ENCODE results near the gene BNIPL. TPM values are rescaled to one million over a fixed set of nuclear protein-coding genes. Genes with fewer than 3 reads are reported as not detected.

Gene BNIPL
- total and polyA plus RNA-seq, 2 of the 8 experiments (the other 6 are each of a cell fraction or from before 2014, with no cell fraction given) = 2.4 to 3.3 TPM

DNA sequence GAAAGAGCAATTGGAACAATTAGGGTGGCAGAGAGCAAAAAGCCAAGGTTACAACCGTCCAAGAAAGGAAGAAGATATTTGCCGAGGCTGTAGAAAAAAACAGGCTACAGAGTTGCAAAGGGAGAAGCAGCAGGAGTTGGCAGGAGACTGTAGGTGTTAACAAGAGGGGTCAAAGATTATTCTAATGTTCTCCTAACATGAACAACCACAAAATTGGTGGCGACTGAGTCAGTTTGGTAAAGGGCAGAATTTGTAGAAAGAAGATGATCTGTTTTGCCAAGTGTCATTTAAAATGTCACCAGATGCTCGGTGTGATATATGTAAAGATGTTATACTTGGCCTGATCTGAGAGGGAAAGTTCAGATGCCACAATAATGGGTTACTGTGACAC is 28.5 kb upstream of the BNIPL start:
- H2BK20ac ChIP-seq (ENCODE audit: low read length) = 0 out of 2 replicates have a peak overlapping the region, but pooled peaks have one; percentile 3
- H3K27ac ChIP-seq (ENCODE audit: low read depth, low read length) = peak overlapping the region; percentile 53
- H3K23ac ChIP-seq (ENCODE audit: insufficient read length) = no peak overlapping the region
- peaks cover 0 to 5% of the 10 kb centered on the region in 2 experiments; a peak in 2 of 4 replicates for H3K79me2 ChIP-seq (ENCODE audit: control insufficient read depth in 1 of 2, insufficient read depth in 2 of 2, low read length in 2 of 2)
- H2BK15ac ChIP-seq (ENCODE audit: low read length) = no peak overlapping the region
- H2BK12ac ChIP-seq (ENCODE audit: low read depth, low read length) = peak overlapping the region; percentile 33; the same call in 1 of the 2 replicates
- peak overlapping the region; percentile 11 to 94 (median 20); a peak in 6 of 8 replicates for H3K4me3 ChIP-seq (ENCODE audit: extremely low read depth in 1 of 4, insufficient read depth in 2 of 4, low read depth in 3 of 4, low read length in 4 of 4)
- no peak overlapping the region for H4K5ac ChIP-seq (ENCODE audit: insufficient read length, low read depth, low read length)
- FAIRE-seq = no peak
- no peak overlapping the region for H2BK5ac ChIP-seq (ENCODE audit: low read depth, low read length)
- no peak overlapping the region for H3K4ac ChIP-seq (replicated peaks; ENCODE audit: insufficient read length, low read depth, low read length)
- TF ChIP-seq CREB1 (IDR thresholded peaks at IDR 0.05) (no peak), TEAD4 (IDR thresholded peaks at IDR 0.05; ENCODE audit: low read depth, low read length) (no peak), NANOG (IDR thresholded peaks at IDR 0.05; ENCODE audit: insufficient read depth, low read depth, low read length, poor library complexity, severe bottlenecking) (no peak), RBBP5 (IDR thresholded peaks at IDR 0.05; ENCODE audit: borderline replicate concordance, low read depth, low read length) (0 out of 2 replicates have a peak, but pooled peaks have one; percentile 22), BCL11A (IDR thresholded peaks at IDR 0.05; ENCODE audit: low read depth in 2 of 2, low read length in 2 of 2) (no peak), RNF2 (IDR thresholded peaks at IDR 0.05; ENCODE audit: borderline replicate concordance, low read depth, low read length, missing control alignments, poor library complexity, severe bottlenecking) (no peak)
- peak overlapping the region; percentile 66 to 87 for H3K4me2 ChIP-seq (ENCODE audit: insufficient read depth in 1 of 2, low read depth in 2 of 2, low read length in 2 of 2)
- H4K8ac ChIP-seq (ENCODE audit: extremely low read depth, insufficient read depth, low read length) = no peak overlapping the region
- no peaks in the 10 kb centered on the region for H3K79me1 ChIP-seq (ENCODE audit: low read depth, low read length)
- POLR2A ChIA-PET (ENCODE audit: partially characterized antibody) = interaction anchor here (3.1 kb wide), 1 partner anchor 12 kb away, joined by 18 read pairs; no protein-coding TSS in a partner anchor
- H3K27me3 ChIP-seq (replicated peaks in 1 of 4; ENCODE audit: control insufficient read depth in 3 of 4, extremely low read depth in 1 of 4, insufficient read depth in 3 of 4, low read length in 3 of 4) = no peaks in the 10 kb centered on the region
- H2AFZ ChIP-seq (ENCODE audit: low read length) = peak overlapping the region; percentile 24; the same call in 1 of the 2 replicates
- H2BK120ac ChIP-seq (replicated peaks; ENCODE audit: low read depth, low read length) = no peak overlapping the region
- CTCF ChIA-PET (ENCODE audit: partially characterized antibody) = interaction anchor here (2.0 to 7.8 kb wide), 3 partner anchors 12 to 148 kb away, joined by 6 to 142 read pairs (median 85); partner anchors contain the start of genes ANXA9 and TNFAIP8L2
- H4K20me1 ChIP-seq (replicated peaks in 1 of 2; ENCODE audit: control insufficient read depth in 1 of 2, insufficient read depth in 2 of 2, low read length in 2 of 2) = no peaks in the 10 kb centered on the region
- no peak overlapping the region for H4K91ac ChIP-seq (replicated peaks; ENCODE audit: insufficient read length, low read length)
- no peak overlapping the region for H3K14ac ChIP-seq (ENCODE audit: insufficient read length)
- WGBS, 2 experiments (ENCODE audit: extremely low coverage in 1 of 2, insufficient coverage in 1 of 2, insufficient read length in 1 of 2, insufficient replicate concordance in 2 of 2, low coverage in 1 of 2, low lambda C conversion rate in 2 of 2, missing lambda C conversion rate in 1 of 2) = 44% methylated on average over 4 of the region's 4 CpGs; no CpG with 5 or more reads in 1 of the 2 experiments
- no peaks in the 10 kb centered on the region for H3K36me3 ChIP-seq (ENCODE audit: control insufficient read depth in 2 of 4, insufficient read depth in 4 of 4, low read length in 3 of 4)
- no peak overlapping the region for H3K56ac ChIP-seq (replicated peaks; ENCODE audit: insufficient read length, low read depth, low read length)
- H3K9me3 ChIP-seq (ENCODE audit: insufficient read depth in 2 of 2, low read depth in 1 of 2, low read length in 1 of 2) = no peaks in the 10 kb centered on the region
- H3K9ac ChIP-seq (replicated peaks in 1 of 4; ENCODE audit: extremely low read depth in 1 of 4, low read depth in 3 of 4, low read length in 3 of 4) = peak overlapping the region in 2 of 4 experiments; percentile 36 to 40; a peak in 3 of 7 replicates
- no peak overlapping the region; the same call in 1 of the 2 replicates for H2AK5ac ChIP-seq (ENCODE audit: low read depth, low read length)
- H3K4me1 ChIP-seq (replicated peaks in 1 of 4; ENCODE audit: control insufficient read depth in 3 of 4, insufficient read depth in 4 of 4, low read length in 3 of 4) = peaks cover 9 to 12% (median 9%) of the 10 kb centered on the region in 4 experiments; a peak in 6 of 7 replicates
- H3K23me2 ChIP-seq (ENCODE audit: low read depth, low read length) = peaks cover 5% of the 10 kb centered on the region
- H3K18ac ChIP-seq (ENCODE audit: extremely low read depth, low read length) = no peak overlapping the region
- no peak for DNase-seq (ENCODE audit: low read depth in 1 of 2, low spot score in 2 of 2)

Measured in H1 (cell line).